GM19438 (cell line): Measurements from ENCODE around the gene MDC1.

Source experiments
- ATAC-seq: cut with Tn5 transposase; IDR thresholded peaks from one replicate; pipeline ENCODE4 v1.9.1; 2021; ENCODE audit warnings: low read depth; ENCODE audit not compliant: unreplicated experiment

The MDC1 gene

DNA sequence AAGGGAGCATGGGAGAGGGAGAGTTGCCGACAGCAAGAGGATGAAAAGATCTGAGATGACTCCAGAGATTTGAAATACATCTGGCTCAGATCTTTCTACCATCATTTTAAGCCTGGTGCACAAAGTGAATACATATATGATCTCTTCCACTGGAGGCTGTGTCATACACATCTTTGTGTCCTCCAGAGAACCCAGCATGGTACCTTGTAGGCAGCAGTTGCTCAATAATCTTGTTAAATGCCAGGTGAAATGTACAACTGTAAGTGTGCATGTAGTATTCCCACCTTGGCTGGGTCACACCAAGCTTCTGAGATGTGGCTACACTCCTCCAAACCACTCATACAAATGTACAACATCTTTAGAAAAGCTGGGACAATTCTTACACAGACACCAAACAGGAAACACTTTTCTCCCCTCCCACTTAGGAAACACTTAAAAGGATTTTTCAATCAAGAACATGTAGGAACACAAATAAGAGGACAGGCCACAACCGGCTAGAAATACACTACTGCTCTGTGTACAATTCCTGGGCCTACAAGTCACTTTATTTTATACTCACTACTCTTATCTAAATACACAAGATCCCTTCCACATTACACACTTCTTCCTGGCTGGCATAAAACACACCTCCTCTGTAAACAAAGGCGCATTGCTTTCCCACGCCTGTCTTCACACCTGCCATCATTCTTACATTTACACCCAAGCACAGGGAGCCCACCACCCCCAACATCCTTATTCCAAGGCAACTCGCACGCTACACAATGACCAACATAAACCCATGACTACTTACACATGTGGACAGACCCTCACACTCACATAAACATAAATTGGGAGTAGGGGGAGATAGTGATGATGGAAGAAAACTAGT, 31.1 kb upstream of the MDC1 start:
- ATAC-seq = no peak

DNA sequence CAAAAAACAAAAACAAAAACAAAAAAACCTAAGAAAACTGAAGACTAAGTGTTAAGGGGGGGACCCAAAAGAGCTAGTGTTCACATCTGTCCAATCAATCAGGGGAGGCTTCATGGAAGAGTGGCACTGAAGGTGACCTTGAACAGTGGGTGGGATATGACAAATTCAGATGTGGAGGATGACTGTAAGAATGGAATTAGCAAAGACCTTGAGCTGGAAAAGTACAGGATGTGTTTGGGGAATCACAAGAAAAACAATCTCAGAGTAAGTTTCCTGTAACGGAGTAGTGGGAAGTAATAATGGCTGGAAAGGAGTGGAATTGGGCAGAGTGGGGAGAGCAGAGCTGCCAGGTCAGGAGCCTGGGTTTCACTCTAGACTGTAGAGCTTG, 30.2 kb upstream of the MDC1 start:
- no peak for ATAC-seq

DNA sequence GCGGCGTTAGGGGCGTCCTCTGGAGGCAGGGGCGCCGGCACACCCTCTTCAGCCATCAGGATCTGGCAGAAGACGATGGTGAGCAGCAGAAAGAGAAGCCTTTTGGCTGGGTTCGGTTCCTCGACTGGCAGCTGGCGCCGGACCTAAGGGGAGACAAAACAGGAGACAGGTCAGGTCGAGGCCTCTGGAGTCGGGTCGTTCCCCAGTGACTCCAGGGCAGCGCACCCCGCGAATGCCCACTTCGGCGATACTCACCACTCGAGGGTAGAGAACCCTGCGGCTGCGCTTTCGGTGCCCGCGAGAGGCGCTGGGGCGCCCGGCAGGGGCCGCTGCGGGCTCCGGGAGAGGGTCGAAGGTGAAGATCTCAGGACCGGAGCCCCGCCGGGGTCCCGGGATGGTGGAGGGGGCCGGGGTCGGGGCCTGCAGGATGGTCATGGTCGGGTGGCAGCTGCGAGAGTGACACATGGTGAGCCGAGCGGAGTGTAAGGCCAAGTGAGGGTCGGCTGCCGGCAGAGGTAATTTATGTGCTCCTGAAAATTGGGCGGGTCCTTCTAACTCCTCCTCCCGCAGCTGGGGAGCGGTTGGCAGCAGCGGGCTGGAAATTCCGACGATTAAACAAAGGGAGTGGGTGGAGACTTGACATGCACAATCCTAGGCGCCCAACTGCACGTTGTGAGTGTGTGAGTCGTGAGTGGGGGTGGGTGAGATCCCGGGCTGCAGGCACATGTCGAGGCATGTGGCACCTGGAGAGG, 27.1 kb upstream of the MDC1 start, which contains the start of gene IER3:
IER3 (minus strand) TSS at position 494 of the 752 bp plus-strand sequence; CDS start at position 465, 29 bp downstream.
- no peak for ATAC-seq

DNA sequence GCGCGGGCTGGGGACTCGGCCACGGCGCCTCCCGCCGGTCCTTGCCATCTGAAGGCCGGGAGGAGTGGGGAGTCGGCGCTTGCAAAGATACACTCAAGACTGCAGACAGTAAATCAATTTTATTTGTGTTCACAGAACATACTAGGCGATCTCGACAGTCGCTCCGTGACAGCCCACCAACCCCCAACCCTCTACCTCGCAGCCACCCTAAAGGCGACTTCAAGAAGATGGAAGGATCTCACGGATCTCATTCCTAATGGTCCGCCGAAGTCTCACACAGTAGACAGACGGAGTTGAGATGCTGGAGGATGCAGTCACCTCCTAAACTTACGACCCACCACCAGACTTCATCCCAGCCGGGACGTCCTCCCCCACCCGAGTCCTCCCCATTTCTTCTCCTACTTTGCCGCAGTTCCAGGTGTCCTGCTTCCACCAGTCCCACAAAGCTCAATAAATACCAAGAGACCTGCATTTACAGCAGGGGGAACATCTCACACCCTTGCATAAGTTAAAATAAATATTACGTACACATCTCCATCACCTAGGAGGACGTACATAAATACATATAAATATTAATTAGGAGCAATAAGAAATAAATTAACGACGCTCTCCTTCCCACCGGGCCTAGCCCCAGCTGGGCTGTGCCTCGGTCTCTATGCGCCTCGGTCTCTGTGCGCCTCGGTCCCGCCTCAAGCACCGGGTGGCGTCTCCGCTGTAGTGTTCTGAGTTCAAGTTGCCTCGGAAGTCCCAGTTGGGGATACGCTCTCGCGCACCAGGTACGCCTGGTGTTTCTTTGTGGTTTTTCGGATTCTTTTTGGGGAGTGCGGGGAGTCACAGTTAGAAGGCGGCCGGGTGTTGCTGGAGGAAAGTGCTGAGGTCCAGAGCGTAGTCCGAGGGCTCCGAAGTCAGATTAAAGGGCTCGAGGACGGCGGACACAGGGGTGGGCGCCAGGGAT, 26.3 kb upstream of the MDC1 start:
- peak; percentile 13 for ATAC-seq

DNA sequence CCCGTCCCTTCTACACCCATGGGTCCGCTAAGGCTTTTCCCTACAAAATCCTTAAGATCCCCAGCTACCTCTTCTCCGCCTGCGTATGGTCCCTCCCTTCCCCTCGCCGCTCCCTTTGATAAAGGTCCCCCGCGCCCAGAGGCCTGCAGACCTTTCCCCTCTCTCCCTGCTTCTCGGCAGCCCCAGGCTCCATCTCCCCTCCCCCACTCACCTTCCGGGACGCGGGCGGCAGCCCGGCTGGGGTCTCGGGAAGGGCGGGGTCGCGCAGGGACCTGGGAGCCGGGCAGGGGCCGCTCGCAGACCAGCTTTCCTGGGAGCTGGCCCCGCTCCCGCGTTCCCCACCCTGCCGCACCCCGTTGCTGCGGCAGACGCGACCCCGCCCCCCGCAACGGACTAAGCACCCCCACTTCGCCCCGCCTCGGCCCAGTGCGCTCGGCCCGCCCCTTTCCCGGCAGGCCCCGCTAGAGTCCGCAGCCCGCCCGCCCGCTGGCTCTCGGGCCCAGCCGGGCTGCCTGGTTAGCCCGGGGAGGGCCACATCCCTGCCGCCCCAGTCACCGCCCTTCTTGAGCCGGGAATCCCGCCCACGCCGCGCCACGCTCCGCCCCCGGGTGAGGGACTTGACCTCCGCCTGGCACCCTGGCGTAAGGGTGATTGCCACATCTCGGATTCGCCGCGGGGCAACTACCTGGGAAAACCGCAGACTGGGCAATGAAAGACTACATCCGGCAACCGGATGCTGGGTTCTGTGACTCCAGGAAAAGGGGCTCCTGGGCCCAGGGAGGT, 25.4 kb upstream of the MDC1 start, which contains the start of gene FLOT1:
FLOT1 (minus strand) TSS at position 372 of the 783 bp plus-strand sequence. CDS start 498 bp downstream, outside the sequence.
- peak; percentile 73 for ATAC-seq

DNA sequence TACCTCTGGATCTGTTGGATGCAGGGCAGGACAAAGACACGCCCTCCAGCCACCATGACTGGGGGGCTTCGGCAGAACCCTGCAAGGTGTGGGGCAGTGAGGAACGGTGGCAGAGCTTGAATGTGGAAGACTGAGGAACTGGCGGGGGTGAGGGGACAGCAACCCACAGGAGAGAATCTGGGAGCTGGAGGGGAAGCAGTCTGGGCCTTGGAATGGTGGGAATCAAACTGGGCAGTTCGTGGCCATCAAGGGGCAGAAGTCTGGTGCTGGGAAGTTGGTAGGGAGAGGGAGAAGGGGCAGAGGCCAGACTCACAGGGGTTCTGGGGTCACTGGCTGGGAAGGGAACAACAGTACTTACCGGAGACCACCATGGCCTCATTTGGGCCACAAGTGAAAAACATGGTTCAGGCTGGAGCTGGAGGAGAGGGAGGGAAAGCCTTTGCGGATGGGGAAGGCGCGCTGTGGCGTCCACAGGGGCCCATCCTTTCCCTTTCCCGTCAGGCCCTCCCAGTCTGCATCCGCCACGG, 24.8 kb upstream of the MDC1 start:
- ATAC-seq = no peak

DNA sequence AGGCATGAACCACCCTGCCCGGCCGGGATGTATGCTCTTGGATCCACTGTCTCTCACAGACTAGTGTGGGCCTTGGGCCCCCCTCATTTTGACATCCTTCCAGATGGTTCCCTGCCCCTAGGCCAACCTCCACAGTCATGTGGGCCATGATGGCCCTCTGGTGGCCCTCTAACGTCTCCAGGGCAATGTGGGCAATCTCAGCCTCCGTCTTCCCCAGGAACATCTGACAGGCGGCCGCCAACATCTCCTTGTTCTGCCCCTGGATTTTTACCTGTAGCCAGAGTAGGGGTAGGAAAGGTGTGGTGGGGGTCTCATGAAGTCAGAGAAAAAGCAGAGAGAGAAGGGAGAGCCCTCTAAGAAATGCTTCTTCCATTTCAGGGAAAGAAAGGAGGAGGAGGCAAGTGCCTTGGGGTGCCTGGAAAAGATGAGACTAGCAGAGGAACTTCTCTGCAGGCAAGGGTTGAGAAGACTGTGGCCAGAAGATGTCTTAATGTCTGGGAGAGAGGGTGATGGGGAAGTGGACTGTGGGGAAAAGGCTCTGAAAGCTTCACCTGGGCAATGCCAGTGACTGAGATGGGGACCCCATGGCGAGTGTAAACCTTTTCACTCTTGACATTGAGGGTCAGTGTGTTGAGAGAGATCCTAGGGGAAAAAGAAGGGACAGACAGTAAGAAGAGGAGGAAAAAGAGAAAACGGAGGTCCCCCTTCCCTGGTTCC, 24.1 kb upstream of the MDC1 start:
- ATAC-seq = no peak

DNA sequence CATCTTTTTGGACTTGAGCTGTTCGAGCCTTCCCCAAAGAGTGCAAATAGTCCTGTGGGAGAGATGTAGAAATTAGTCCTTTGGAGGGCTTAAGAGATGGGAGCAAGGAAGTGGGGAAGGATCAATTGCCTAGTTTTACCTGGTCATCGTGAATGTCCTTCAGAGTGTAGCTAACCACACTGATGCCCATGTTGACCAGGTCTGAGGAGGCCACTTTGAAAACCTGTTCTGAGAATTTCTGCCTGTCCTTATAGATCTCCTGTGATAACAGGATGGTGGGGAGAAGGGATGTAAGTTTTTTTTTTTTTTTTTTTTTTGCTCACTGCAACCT, 23.4 kb upstream of the MDC1 start:
- no peak for ATAC-seq

DNA sequence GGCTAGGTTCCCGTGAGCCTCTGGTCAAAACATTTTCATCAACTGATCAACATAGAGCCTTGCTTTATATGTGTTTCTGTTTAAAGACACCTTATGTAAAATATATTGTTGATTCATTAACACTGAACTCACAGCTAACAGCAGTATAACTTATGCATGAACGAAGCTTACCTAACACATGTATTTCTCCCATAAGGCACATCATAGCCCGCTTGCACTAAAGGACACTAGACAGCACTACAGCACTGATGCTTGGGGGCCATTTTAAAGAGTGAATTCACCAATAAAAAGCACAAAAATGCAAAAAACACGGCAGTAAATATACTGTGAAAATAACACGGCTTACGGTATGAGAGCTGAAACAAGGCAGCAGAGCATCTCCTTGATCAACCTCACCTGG, 21.5 kb upstream of the MDC1 start:
- no peak for ATAC-seq

DNA sequence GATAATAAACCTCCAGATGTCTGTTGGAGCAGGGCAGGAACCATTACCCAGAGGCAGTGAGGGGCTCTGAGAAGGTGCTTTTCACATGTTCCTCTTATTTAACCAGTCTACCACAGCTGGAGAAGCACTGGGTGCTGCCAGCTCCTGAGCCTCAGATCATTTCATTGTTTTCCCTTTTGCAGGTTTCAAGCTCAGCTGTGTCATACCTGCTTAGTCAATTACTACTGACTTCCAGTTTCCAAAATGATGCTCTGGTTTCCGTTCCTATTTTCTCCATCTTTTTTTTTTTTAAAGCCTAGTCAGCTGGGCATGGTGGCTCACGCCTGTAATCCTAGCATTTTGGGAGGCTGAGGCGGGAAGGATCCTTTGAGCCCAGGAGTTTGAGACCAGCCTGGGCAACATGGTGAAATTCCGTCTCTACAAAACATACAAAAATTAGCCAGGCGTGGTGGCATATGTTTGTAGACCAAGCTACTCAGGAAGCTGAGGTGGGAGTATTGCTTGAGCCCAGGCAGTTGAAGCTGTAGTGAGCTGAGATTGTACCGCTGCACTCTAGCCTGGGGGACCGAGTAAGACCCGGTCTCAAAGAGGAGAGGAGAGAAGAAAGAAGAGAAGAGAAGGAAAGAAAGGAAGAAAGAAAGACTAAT, 18.7 kb upstream of the MDC1 start:
- peak; percentile 40 for ATAC-seq

DNA sequence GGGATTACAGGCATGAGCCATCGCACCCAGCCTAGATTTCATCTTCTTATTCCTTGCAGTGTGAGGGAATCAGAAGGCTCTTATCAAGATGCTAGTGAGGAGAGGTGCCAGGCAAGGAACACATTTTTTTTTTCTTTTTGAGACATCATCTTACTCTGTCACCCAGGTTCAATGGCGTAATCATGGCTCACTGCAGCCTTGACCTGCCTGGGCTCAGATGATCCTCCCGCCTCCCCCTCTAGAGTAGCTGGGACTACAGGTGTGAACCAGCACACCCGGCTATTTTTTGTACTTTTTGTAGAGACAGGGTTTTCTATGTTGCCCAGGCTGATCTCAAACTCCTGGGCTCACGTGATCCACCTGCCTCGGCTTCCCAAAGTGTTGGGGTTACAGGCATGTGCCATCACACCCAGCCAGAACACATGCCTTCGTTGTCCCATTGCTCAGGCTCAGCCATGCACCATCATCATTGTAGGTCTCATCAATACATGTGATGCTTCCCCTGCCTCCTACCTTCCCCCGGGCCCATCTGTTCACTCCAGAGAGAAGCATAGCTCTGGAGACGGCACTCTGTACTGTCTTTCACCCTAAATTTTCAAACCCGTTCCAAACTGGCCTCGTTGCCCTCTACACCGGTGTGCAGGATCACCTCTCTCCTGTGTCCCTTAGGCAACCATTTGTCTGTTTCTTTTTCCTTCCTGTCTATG, 15.3 kb upstream of the MDC1 start:
- ATAC-seq = no peak

DNA sequence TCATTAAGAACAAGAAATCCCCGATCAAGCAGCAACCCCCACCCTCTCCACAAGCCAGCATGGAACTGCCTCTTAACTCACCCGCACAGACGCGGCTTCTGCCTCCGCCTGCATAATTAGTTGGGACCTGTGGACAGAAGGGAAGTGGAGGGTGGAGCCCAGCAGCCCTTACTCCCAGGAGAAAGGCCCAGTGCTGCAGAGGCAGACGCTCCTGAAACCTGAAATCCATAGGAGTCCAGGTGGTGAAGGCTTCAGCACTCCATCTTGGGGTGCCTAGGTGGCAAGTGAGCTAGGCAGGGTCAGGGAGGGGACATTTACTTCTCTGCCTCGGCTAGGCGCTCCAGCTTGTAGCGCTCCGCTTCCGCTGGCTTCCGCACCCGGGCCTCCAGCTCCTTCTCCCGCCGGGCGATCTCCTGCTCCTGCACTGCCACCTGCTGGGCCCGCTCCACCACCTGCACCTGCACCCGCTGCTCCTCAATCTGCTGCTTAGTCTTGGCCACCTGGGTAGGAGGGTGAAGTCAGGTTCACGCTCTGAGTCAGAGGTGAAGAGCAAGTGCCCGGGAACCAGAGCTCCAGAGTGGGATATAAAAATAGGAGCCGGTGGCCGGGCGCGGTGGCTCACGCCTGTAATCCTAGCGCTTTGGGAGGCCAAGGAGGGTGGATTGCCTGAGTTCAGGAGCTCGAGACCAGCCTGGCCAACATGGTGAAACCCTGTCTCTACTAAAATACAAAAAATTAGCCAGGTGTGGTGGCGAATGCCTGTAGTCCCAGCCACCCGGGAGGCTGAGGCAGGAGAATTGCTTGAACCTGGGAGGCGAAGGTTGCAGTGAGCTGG, 13.7 kb upstream of the MDC1 start:
- ATAC-seq = peak; percentile 76

DNA sequence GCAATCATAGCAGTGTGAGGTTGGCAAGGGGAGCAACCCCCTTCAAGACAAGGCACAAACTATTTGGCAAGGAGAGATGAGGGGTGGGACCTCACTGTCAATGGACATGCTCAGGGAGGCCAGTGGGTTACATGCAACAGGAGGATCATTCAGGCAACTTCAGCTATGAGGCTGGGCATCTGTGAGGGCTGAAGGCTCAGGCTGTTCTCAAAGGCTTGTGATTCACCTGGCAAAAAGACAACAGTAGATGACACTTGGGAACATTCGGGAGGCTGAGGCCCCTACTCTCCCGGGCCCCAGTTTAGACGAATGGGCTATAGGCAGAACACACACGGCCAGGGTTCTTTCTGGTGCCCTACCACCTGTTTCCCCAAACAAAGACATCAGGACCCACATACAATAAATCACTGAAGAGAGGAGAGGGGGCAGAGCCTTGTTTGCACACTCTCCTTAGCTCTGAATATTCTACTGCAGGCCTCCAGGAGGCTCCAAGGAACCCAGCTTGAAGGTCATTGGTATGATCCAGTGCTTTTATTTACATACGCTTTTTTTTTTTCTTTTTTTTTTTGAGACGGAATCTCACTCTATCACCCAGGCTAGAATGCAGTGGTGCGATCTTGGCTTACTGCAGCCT, 11.0 kb upstream of the MDC1 start:
- ATAC-seq = no peak

DNA sequence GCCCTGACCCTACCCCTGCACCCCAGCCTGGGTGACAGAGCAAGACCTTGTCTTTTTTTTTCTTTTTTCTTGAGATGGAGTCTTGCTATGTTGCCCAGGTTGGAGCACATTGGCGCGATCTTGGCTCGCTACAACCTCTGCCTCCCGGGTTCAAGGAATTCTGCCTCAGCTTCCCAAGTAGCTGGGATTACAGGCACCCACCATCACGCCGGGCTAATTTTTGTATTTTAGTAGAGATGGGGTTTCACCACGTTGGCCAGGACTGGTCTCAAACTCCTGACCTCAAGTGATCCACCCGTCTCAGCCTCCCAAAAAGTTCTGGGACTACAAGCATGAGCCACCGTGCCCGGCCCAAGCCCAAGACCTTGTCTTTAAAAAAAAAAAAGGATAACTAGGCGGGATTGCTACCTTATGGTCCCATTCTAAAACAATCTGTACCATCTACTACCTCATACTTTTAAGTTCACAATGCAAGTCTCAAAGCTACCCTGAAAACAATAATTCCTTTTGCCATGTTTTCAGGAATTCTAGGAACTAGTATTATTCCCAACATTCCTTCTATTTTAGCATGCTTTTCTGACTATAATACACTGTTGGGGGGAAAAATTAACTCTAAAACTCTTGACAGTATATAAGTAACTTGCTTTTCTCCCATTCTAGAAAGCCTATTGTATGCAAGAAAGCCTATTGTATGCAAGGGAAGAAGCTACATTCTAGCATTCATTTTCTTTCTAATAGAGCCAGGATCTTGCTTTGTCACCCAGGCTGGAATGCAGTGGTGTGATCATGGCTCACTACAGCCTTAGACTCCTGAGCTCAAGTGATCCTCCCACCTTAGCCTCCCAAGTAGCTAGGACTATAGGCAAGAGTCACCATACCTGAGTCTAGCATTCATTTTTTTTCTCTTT, 9.7 kb upstream of the MDC1 start:
- ATAC-seq = no peak

DNA sequence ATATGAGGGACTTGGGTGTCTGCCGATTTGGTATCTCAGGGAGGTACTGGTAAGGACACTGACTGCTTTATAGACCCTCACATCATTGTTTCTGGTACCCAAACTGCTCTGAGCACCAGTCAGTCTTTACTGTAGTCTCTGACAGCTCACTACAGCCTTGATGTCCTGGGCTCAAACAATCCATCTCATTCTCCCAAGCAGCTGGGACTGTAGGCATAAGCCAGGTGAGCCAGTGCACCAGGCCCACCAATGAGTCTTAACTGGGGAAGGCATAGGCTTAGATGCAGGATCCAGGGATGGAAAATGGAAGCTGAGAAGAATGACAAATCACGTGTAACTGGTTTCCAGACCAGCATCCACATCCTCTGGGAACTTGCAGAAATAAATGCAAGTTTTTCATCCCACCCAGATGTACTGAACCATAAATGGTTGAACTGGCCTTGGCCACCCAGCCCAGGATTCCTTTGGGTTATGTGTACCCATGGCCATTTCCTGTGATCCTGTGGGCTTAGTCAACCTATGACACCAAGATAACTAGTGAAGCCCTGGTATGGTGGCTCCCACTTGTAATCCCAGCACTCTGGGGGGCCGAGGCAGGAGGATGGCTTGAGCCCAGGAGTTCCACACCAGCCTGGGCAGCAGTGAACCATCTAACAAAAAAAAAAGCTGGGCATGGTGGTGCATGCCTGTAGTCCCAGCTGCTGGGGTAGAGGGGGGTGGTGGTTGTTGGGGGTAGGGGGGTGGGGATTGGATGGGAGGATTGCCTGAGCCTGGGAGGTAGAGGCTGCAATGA, 8.8 kb upstream of the MDC1 start:
- ATAC-seq = no peak
